GM20000 (cell line): Measurements from ENCODE around the gene TCF7L2.

Experiments used
- DNase-seq: peaks from one replicate; pipeline ENCODE4 v3.0.0; 2012; ENCODE audit warnings: low spot score
- TF ChIP-seq, protein P1 (sequence below): IDR thresholded peaks from 2 replicates; pipeline ENCODE4 v1.5.1; 2012; ENCODE audit warnings: mild to moderate bottlenecking, control low read depth; ENCODE audit errors: extremely low read depth, missing control alignments

The TCF7L2 gene

DNA sequence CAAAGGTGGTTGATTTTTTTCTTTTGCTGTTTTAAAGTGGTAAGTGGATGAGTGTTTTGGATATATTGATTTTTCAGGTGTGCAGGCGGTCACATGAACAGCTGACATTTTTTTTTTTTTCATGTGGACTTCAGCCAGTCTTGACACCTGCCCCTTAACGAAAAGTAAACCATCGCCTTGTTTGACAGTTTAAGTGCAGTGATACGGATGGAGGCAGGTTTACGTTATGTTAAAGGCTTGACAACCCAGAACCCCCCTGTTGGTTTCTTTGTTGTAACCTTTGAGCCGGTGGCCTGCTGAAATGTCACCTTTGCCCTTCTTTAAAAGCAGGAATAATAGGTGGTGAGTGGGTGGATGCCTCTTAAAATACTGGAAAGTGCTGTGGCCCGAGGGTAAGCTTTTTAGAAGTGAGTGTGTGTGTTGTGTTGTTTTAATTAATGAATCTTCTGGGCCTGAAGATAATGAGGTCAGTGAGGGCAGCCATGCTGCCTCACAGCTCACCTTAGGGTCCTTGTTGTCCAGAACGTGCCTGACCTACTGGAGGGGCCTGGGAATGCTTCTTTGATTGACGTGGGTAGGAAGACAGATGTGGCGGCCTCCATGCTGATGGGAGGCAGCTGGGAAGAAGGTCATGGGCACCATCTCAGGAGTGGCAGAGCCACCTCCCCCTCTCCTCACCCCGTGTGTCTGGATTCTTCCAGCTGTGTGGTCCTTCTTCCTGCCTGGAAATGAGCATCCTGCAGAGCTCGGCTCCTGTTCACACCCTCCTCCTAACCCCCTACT is 69.8 kb downstream of the TCF7L2 start:
- no peak for DNase-seq
- TF ChIP-seq, protein P1, sequence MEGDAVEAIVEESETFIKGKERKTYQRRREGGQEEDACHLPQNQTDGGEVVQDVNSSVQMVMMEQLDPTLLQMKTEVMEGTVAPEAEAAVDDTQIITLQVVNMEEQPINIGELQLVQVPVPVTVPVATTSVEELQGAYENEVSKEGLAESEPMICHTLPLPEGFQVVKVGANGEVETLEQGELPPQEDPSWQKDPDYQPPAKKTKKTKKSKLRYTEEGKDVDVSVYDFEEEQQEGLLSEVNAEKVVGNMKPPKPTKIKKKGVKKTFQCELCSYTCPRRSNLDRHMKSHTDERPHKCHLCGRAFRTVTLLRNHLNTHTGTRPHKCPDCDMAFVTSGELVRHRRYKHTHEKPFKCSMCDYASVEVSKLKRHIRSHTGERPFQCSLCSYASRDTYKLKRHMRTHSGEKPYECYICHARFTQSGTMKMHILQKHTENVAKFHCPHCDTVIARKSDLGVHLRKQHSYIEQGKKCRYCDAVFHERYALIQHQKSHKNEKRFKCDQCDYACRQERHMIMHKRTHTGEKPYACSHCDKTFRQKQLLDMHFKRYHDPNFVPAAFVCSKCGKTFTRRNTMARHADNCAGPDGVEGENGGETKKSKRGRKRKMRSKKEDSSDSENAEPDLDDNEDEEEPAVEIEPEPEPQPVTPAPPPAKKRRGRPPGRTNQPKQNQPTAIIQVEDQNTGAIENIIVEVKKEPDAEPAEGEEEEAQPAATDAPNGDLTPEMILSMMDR: no peak

DNA sequence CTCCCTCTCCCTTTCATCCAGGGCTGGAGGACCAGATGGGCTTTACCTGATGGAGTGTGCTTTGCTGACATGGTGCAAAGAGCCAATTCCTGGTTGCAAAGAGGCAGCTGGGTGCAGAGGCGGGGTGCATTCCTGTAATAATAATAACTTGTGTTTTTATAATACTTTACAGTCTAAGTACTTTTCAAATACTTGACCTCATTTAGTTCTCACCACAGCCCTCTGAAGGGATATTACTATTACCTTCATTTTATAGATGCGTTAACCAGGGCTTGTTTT is 70.4 kb downstream of the TCF7L2 start:
- DNase-seq: no peak
- TF ChIP-seq, protein P1: no peak

DNA sequence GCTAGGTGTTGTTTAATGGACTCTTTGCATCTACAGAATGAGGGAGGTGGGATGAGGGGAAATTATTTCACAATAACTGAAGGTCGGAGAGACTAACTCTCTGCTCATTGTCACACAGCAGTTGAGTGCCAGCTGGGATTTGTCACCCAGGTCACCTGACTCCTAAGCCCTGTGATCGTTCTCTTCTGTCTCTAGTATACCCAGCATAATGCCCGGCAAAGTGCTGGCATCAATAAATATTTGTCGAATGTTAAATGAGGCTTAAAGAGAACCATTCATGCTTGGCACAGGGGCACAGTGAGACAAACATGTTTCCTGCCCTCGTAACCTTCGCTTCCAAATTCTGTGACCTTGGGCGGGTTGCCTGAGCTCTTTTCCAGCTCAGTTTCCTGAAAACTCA is 70.8 kb downstream of the TCF7L2 start:
- no peak for DNase-seq
- TF ChIP-seq, protein P1: no peak

DNA sequence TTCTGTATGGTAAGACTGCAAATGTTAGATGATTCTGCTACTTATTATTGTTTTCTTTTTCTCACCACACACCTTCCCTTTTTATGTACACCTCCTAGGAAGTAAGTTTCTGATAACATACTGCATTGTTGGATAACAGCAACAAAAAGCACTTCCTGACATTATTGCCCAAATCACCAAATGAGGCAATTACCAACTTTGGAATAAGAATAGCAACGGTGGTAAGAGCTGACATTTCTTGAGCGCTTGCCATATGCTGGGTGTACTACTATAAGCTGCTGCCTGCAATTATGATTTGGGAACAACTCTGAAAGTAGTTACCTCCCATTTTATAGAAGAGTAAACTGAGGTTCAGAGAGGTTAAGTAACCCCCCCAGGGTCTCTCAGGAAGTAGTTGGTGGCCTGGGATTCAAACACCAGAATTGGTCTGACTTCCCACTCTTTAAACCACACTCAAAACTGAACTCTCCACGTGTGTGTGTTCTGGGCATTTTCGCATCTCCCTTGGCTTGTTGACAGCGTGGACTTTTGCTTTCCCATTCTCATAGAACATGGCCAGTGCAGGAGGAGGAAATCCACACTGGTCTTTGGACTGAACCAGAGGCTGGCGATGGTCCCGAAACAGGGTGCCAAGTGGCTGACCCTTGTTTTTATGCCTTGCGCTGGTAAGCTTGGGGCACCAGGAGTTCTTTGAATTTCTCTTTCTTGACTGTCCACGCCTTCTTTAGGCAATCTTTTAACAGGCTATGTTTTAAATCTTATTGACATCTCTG is 71.4 kb downstream of the TCF7L2 start:
- TF ChIP-seq, protein P1: no peak
- no peak for DNase-seq

DNA sequence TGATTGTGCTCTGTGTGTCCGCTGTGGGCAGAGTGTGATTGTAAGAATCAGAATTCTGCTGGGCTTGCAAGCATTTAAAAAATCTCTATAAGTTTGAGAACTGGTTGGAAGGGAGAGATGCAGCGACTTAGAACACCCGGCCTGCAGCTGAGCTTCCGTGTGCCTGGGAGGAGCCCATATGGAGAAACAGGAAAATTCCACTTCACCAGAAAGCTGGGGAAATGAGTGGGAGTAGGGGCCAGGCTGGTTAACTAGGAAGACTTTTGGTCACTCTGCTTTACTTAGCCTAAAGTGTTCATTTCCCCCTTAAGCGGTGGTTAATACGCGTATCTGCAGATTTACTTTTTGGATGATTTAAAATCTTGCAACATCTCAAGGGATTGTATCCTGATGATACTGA is 72.2 kb downstream of the TCF7L2 start:
- no peak for DNase-seq
- TF ChIP-seq, protein P1: no peak

DNA sequence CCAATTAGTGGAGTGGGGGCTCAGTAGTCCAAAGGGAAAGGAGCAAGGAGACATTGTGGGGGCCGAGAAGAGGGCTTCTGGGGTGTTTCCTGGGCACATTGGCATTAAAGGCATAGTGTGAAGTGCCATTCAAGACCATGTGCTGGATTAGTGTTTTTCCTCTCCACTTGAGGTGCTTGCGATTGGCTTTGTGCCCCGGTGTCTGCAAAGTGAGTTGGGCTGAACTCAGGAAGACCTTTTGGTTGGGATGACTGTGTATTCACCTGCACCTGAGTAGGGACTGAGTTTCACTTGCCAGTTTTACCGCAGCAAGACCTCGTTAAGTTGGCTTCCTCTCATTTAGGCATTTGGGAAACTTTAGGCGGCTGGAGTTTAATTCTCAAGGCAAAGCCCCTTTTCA is 73.0 kb downstream of the TCF7L2 start:
- DNase-seq: no peak
- TF ChIP-seq, protein P1: no peak

DNA sequence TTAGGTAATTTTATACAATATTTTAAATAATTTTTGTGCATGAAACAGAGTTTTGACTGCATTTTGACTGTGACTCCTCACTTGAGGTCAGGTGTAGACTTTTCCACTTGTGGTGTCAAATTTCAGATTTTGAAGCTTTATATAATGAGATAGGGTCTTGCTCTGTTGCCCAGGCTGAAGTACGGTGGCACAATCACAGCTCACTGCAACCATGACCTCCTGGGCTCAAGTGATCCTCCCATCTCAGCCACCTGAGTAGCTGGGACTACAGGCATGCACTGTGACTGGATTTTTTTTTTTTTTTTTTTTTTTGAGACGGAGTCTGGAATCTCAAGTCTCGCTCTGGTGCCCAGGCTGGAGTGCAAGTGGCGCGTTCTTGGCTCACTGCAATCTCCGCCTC is 74.9 kb downstream of the TCF7L2 start:
- TF ChIP-seq, protein P1: no peak
- DNase-seq: no peak
